Ascending aorta (tissue), 2 donors: Measurements from ENCODE around the gene FBXO48. TPM values are rescaled to one million over a fixed set of nuclear protein-coding genes. Genes with fewer than 3 reads are reported as not detected.

Experiments used
- DNase-seq, 2 donors: peaks; one replicate each; pipeline ENCODE4 v3.0.0-alpha.2; 2019; ENCODE audit warnings: low spot score in 2 of 2
- H3K27ac ChIP-seq, 2 donors: fragments of 200-600 bp; sonication (generic); one replicate each; pipeline ENCODE4 v1.5.1; 2016 to 2017; ENCODE audit warnings: mild to moderate bottlenecking in 1 of 2
- H3K27me3 ChIP-seq: fragments of 200-600 bp; sonication (generic); one replicate; pipeline ENCODE4 v1.5.1; 2017
- H3K36me3 ChIP-seq, 2 donors: fragments of 200-600 bp; sonication (generic); one replicate each; pipeline ENCODE4 v1.5.1; 2016
- H3K4me1 ChIP-seq, 2 donors: fragments of 200-600 bp; sonication (generic); one replicate each; pipeline ENCODE4 v1.5.1; 2016 to 2017; ENCODE audit warnings: mild to moderate bottlenecking in 1 of 2
- H3K4me3 ChIP-seq, 2 donors: fragments of 200-600 bp; sonication (generic); one replicate each; pipeline ENCODE4 v1.5.1; 2016 to 2017; ENCODE audit warnings: mild to moderate bottlenecking in 1 of 2
- H3K9me3 ChIP-seq, 2 donors: fragments of 200-600 bp; sonication (generic); one replicate each; pipeline ENCODE4 v1.5.1; 2016
- CTCF ChIP-seq, 3 experiments: fragments of 200-600 bp in 2 of 3; fragments of 450-650 bp in 1 of 3; sonication (generic) in 2 of 3; IDR thresholded peaks; one replicate each; pipeline ENCODE4 v1.5.1; 2016 to 2019; ENCODE audit warnings: antibody characterized with exemption in 3 of 3, mild to moderate bottlenecking in 1 of 3, moderate library complexity in 1 of 3
- intact Hi-C: fragments of 100-400 bp; cut with DNase I; formaldehyde crosslinking; loops from one replicate; pipeline ENCODE4 v1.15.1; 2023
- total RNA-seq: library from RNA; depleted of rRNA; stranded (reverse); fragments of >200 nt; gene quantifications from one replicate; pipeline ENCODE4 v1.1.0, GENCODE V29; 2016

Gene FBXO48
- total RNA-seq, 1 donor from 2014 or later: 1.2 TPM

- no peaks in the 10 kb centered on the region for H3K27me3 ChIP-seq
- no peak for TF ChIP-seq CTCF (IDR thresholded peaks at IDR 0.05)
- H3K36me3 ChIP-seq: no peaks in the 10 kb centered on the region
- intact Hi-C loops: no loop called here
- DNase-seq: no peak
- no peak overlapping the region for H3K27ac ChIP-seq
- no peaks in the 10 kb centered on the region for H3K4me1 ChIP-seq
- H3K9me3 ChIP-seq: no peaks in the 10 kb centered on the region
- H3K4me3 ChIP-seq: no peak overlapping the region
These were observed 48.2 kb downstream of the FBXO48 start for GRCh38 chr2:68418855-68419254.

DNA sequence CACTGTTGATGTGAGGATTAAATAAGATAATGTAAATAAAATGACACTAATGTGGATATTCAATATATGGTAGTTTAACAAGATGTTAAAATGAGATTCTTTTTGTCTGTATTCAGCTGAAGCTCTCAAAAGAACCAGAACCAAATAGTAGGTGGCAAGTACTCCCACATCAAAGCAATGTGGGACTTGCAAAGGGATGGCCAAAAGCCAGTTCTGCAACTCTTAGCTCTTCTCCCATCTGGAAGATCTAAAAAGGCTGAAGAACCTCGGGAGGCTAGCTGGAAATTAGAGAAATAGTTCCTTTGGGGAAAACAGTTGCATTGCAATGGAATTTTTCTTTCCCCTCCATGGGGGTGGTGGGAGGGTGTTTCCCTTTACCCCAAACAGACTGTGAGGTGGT, 48.7 kb downstream of the FBXO48 start:
- H3K9me3 ChIP-seq: no peaks in the 10 kb centered on the region
- TF ChIP-seq CTCF (IDR thresholded peaks at IDR 0.05): no peak
- no peaks in the 10 kb centered on the region for H3K36me3 ChIP-seq
- no peaks in the 10 kb centered on the region for H3K4me1 ChIP-seq
- H3K27me3 ChIP-seq: no peaks in the 10 kb centered on the region
- H3K27ac ChIP-seq: no peak overlapping the region
- H3K4me3 ChIP-seq: no peak overlapping the region
- DNase-seq: no peak
- intact Hi-C loops: no loop called here

DNA sequence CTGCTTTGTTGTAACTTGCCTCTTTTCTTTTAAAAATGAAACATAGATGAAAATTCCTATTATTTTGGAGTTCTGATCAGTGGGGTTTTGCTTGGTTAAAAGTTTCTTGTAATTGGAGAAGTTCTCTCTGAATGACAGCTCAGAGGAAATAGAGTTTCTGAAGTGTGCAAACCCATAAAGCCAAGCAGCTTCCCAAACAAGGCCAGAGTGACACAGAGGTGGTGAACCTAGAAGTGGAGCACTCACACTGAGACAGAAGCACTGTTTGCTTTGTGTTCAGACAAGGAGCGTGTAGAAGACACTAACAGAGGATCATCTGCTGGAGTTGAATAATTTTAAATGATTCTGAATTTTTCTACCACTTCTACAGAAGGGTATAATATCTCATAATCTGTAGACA, 49.2 kb downstream of the FBXO48 start:
- Histone ChIP-seq H3K9me3 (no peaks in the 10 kb centered on the region), H3K36me3 (no peaks in the 10 kb centered on the region), H3K27ac (no peak overlapping the region), H3K4me3 (no peak overlapping the region), H3K4me1 (no peaks in the 10 kb centered on the region), H3K27me3 (no peaks in the 10 kb centered on the region)
- DNase-seq: no peak
- intact Hi-C loops: no loop called here
- TF ChIP-seq CTCF (IDR thresholded peaks at IDR 0.05): no peak

DNA sequence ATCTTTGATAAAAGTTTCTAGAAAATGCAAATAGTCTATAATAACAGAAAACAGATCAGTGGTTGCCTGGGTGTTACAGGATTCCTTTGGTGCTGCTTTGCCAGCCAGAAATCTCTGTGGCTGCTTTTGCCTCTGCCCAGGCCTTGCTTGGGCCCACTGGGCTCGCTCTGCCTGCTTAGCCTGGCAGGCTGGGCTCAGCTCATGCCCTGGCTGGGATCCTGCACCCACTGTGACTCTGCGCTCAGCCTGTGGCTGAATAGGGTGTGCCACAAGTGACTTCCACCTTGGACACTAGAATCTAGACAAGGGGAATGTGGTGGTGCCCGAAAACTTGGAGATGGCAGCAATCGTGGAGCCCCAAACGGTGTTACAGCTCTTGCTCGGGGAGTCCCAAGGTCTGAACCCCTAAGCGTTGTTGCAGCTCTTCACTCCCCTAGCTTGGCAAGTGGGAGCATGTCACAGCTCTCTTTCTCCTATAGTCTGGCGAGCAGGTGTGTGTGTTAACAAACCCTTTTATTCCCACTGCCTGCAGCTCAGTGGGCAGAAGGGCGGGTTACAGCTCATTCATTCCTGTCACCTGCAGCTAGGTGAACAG, 50.9 kb downstream of the FBXO48 start:
- Histone ChIP-seq H3K9me3 (no peaks in the 10 kb centered on the region), H3K27me3 (no peaks in the 10 kb centered on the region), H3K36me3 (no peaks in the 10 kb centered on the region), H3K27ac (no peak overlapping the region), H3K4me1 (no peaks in the 10 kb centered on the region), H3K4me3 (no peak overlapping the region)
- intact Hi-C loops: no loop called here
- DNase-seq: no peak
- TF ChIP-seq CTCF (IDR thresholded peaks at IDR 0.05): no peak

DNA sequence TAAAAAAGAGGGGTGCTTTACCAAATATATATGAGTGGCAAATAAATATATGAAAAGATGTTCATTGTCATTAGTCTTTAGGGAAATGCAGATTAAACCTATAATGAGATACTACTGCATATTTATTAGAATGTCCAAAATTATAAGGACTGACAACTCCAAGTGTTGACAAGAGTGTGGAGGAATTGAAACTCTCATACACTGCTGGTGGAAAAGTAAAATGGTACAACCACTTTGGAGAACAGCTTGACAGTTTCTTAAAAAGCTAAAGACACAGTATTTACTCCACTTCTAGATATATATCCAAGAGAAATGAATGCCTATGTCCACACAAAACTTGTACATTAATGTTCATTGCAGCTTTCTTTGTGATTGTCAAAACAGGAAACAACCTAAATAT, 51.6 kb downstream of the FBXO48 start:
- no peak for TF ChIP-seq CTCF (IDR thresholded peaks at IDR 0.05)
- no peaks in the 10 kb centered on the region for H3K4me1 ChIP-seq

DNA sequence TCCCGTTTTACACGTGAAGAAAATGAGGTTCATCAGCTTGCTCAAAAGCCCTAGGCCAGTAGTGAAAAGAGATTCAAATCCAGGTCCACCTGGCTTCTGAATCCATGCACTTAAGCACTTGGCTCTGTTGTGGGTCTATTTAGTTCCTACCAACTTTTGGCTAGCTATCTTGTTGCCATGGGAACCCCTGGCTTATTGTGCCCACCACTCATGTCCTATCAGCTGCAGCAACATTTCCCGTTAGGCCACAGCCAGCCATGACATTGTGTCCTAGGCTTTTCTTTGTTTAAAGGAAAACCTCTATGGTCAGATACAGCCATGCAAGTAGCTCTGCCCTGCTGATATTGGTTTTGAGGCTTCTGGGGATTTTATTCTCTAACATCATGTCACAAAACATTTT, 52.2 kb downstream of the FBXO48 start:
- H3K4me1 ChIP-seq: no peaks in the 10 kb centered on the region
- no peak for DNase-seq
- no peak overlapping the region for H3K27ac ChIP-seq
- H3K36me3 ChIP-seq: no peaks in the 10 kb centered on the region
- intact Hi-C loops: no loop called here
- H3K27me3 ChIP-seq: no peaks in the 10 kb centered on the region
- no peaks in the 10 kb centered on the region for H3K9me3 ChIP-seq
- no peak for TF ChIP-seq CTCF (IDR thresholded peaks at IDR 0.05)
- H3K4me3 ChIP-seq: no peak overlapping the region

More for the DNA sequence above, 51.6 kb downstream of the FBXO48 start:
- Histone ChIP-seq H3K9me3 (no peaks in the 10 kb centered on the region), H3K27ac (no peak overlapping the region), H3K4me3 (no peak overlapping the region), H3K36me3 (no peaks in the 10 kb centered on the region), H3K27me3 (no peaks in the 10 kb centered on the region)
- intact Hi-C loops: no loop called here
- DNase-seq: no peak
